ENCODE measurements around the gene ZNF423. TPM values are rescaled to one million over a fixed set of nuclear protein-coding genes. Genes with fewer than 3 reads are reported as not detected.

The ZNF423 gene
- polyA plus RNA-seq, 1 donor = 27.8 TPM

DNA sequence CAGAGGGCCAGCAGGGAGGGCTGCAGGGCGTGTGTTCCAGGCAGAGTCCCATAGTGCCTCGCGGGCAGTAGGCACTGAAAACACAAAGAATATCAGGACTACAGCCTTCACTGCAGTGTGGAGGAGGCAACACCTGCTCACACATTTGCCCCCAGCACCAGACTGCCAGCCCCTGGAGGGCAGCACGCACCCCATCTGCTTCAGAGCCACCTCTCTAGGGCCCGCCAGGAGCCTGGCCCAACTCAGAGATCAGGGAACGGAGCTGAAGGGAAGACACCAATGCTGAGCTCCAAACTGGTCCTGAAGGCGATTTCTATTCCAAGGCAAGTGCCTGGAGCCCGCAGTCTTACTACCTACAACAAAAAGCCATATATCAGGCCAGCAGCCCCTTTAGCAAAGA, 130.3 kb downstream of the ZNF423 start:
- DNase-seq = no peak

DNA sequence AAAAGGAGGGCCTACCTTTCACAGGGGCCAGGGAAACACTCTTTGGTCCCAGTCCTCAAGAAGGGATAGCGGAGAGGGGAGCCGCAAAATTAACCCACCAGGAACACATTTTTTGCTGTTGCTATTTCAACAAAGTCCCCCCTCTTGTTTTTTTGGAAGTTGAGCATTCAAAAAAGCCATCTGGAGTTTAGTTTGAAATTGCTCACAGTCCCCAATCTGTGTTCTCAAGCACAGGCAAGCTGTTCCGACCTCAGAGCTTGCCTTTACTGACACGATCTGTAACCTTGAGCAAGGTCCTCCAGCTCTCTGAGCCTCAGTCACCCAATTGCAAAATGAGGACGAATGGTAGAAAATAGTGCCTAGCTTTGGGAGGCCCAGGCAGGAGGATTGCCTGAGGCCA, 131.1 kb downstream of the ZNF423 start:
- DNase-seq = no peak

DNA sequence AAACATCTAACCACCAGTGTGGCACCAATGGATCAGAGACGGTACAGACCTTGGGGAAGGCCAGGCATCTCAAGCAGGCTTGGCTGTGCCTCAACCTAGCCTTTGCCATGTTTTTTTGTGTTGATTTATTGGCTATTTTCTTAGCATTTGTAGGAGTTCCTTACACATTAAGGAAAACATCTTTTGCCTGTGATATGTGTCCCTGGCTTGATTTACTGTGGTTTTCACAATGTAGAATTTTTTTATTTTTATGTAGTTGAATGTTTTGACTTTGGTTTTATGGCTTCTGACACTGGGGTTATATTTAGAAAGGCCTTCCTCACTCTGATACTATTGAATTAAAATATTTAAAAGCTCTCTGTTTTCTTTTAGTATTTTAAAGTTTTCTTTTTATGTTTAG, 132.6 kb downstream of the ZNF423 start:
- DNase-seq = no peak

DNA sequence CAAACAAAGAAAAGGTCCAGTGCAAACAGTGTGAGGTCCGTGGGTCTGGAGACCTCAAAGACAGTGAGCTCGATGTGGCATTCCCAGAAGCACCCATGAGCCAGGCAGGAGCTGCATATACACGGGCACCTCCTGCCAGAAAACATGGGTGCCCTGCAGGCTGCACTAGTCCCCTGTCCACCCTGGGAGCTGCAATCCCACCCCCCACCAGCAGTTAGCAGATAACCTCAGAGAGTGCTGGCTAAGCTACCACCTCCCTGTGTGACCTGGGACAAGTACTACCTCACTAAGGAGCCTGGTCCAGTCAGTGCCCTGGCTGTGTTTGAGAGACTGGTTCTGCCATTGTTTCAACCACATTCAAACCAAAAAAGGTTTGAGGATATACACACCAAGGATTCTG, 135.7 kb downstream of the ZNF423 start:
- no peak for DNase-seq

DNA sequence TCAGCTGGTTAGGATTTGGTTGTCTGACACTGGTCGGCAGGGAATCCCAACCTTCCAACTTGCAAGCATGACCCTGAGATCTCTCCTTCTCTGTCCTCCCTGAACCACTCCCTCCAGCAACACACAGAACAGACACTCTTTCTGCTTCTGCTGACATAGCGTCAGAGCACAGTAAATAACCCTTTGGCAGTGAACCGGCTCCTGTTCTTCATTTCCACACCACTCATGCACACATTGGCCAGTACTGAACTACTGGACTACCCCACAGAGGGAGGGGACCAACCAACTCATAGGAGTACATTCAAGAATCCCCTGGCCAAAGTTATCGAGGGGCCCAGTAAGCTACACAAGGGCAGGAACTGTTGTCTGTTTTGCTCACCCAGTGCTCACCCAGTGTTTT, 138.2 kb downstream of the ZNF423 start:
- no peak for DNase-seq

DNA sequence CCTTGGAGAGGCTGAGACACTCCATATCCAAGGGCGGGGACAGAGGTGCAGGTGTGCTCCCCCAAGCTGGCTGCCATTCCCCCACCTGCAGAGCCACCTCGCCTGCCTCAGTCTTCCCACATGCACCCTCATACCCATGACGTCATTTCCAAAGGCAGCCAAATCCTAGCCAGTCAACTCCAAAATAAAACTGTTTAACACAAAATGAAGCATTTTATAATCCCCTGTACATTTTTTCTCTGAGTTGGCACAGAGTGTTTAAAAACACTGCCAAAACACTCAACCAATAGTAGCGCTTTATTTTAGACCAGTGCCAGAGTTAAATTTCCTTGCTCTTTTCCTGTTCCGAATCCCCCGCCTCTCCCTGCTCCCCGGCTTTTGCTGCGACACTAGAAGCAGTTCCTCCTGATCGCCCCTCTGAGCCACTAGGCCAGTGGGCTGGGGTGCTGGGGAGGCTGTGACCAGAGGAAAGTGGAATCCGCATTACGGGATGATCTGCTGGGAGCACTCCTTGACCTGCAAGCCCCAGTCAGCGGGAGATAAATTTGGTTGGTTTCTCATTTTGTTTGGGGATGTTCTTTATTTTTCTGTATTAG, 139.5 kb downstream of the ZNF423 start:
- no peak for DNase-seq

DNA sequence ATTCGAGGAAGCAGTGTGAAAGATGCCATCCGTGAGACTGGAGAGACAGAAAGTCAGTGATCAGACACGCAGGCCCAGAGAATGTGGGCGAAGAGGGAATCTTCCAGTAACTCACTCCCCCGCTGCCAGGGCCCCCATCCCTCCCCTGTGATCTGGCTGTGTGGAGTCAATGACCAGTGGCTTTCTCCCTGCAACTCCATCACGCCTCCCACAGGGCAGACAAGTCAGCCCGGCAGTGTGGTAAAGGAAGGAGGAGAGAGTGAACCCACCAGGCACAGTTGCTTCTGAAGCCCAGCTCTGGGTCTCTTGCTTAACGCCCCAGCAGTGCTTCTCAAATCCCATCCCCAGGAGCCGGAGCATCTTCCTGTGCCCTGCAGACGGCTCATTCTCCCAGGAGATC, 142.1 kb downstream of the ZNF423 start:
- no peak for DNase-seq

DNA sequence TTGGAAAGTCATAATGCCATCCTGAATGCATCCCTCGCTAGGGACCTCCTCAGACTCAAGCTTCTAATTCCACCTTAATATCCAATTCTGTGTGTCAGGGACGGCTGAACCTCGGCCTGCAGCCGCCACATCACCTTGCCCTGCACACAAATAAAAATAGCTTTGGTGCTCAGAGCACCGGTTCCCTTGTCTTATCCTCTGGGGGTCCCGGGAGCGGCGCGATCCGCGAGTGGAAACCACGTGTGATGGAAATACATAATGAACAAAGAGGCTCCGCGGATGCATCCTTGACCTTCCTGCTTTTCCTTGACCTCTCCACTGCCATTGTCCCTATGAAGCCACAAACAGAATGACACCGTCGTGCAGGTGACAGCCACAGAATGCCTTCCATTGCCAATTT, 143.4 kb downstream of the ZNF423 start:
- no peak for DNase-seq

DNA sequence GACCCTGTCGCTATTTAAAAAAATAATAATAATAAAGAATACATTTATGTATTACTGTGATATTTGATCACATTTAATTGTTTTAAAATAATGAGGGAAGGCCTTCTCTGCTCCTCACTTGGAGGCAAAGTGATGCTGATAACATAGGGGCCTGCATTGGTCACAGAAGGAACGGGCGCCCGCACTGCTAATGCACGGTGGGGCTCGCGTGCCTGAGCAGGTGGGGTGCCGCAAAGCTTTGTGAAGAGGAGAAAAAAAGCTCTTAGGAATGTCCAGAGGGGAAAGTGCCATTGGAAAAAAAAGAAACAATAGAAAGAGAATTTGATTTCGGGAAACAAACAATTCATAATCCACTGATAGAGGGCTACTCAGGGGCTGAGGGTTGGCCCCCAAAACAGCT, 143.8 kb downstream of the ZNF423 start:
- DNase-seq = no peak

DNA sequence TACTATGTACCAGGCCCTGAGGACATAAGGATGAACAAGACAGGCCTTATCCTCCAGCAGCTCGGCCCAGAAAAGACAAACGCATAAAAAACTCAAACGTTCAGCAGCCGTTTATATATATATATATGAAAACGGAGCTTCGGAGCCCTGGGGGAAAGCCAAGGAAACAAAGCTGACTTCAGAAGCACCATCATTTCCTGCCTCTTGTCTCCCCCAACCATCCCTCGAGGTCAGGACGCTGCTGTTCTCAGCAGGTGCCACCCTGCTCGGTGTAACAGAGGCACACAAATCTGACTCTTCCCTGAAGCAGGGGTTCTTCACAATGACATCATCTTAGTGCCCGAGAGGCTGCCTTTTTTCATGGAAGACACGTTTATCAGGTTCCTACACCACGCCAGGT, 146.9 kb downstream of the ZNF423 start:
- no peak for DNase-seq

DNA sequence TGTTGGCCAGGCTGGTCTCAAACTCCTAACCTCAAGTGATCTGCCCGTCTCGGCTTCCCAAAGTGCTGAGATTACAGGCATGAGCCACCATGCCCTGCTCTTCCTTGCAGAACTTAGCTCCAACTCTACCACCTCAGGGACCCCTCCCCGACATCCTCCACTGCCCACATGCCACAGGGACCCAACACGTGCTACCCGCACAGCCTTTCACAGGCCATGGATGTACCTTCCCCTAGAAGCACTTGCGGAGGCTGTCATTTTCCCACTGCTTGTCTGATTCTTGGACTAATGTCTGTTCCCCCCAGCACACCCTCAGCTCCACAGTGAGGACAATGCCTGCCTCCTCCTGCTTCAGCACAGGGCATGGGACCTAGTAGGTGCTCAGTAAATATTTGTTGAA, 147.4 kb downstream of the ZNF423 start:
- no peak for DNase-seq

DNA sequence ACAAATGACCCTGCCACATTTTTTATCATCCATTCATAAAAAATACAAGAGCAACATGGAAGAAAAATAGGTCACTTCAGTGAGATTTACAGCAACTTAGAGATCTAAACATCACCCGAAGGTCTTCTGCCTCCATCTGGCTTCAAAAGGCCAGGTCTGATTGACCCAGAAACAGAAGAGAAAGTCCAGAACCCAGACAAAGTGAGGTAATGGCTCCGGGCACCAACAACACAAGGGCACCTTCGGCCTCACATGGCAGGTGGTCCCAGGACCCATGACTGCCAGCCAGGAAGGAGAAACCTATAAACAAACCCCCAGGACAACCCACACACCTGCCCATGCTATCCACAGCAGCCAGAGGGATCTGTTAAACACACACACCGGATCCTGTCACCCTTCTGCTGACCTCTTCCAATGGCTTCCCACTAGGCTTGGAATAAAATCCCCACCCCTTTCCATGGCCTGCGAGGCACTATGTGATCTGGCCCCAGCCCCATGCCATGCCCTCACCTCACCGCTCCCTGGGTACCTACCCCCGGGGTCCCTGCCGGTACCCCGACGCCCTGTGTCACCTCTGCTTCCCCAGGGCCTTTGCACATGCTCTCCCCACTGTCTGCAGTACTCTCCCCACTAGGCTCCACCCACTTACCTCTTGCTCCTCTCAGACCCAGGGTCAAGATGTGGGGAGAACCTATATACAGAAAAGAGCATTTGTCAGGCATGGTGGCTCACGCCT, 149.1 kb downstream of the ZNF423 start:
- DNase-seq = no peak

DNA sequence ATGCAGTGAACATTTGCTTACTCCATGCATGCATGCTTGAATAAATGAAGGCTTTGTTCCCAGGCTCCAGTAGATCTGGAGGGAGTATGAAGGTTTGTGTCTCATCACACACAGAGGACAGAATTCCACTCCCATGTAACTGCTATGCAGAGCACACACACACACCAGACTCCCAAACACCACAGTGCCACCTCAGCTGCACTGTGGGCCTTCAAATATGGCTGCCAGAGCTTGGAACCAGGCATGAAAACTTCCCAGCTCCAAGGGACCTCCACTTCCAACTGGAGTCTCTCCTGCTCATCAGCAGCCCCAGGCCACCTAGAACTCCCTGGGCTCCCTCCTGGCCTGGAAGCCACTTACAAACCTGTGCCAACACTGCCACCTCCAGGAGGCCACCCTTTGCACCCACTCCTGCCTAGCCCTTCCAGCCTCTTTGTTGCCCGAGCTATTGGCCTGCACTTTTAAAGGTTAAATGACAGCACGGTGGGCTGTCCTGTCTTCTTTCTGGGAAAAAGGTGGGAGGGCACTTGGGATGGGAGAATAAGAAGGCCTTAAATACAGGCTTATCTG, 151.2 kb downstream of the ZNF423 start:
- no peak for DNase-seq

DNA sequence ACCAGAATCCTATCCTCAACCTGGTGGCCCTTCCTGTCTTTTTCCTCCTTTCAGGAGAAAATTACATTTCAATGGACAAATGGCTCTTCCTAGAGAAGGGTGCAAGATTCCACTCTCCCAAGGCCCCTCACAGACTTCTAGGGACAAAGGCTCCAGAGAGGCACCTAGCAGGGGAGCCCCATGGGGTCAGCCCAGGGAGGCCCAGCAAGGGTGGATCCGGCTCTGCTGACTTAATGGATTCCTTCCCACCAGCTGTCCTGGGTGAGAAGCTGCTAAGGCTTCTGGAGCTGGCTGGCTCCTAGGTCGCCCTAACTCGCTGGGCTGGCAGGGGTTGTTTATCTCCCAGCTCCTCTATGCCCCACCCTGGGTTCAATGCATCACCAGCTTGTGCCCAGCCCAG, 152.4 kb downstream of the ZNF423 start:
- no peak for DNase-seq

DNA sequence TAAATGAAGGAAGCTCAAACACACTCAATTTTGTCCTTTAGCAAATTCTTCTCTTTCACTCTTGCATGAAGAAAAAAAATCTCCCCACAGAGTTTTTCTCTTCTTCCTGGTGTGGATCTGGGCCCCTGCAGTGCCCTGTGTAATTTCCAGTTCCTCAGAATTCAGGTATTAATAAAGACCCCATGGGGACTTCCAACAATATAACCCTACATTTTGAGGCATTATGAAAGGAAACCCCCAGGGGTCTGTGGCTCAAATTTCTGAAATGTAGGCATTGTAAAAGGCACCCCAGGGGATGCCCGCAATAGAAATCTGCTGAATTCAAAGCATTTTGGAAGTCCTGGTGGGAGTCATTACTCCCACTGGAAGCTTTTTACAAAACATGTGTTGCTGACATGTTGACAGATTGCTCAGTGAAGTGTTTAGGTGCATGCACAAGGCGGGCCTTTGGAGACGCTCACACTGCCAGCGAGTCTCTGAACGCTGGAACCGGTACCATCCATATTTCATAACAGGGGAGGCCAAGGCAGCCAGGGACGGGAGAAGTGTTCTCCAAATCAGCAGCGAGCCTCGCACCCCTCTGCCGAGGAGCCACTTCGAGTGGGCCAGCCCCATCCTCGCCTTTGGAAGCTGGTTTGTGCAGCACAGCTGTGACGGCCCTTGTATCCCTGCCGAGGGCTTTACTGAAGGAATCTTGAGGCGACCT, 154.0 kb downstream of the ZNF423 start:
- DNase-seq = no peak

DNA sequence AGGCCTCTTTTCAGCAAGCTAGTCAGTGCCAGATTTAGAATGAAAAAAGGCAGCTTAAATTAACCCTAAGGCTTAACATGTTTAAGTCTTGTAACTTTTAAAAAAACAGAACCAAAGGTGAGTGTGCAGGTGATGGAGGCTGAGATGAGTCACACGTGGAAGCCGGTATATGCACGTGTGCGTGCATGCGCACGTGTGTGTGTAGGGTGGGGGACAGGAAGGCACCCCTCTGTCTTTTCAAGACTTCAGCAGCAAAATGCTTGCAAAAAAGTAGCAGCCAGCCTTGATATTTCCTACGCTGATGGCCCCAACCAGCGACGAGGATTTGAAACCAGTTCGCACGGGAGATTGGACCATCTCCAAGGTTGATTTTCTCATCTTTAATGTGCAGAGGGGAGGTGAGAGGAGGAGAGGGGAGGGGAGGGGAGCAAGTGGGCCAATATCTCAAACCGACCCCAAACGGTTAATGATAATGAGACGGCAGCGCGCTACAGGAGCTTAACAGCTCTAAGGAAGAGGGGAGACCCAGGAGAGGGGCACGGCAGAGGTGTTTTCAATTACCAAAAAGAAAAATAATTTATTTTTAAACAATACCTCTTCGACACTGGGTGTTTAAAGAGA, 154.7 kb downstream of the ZNF423 start:
- no peak for DNase-seq

DNA sequence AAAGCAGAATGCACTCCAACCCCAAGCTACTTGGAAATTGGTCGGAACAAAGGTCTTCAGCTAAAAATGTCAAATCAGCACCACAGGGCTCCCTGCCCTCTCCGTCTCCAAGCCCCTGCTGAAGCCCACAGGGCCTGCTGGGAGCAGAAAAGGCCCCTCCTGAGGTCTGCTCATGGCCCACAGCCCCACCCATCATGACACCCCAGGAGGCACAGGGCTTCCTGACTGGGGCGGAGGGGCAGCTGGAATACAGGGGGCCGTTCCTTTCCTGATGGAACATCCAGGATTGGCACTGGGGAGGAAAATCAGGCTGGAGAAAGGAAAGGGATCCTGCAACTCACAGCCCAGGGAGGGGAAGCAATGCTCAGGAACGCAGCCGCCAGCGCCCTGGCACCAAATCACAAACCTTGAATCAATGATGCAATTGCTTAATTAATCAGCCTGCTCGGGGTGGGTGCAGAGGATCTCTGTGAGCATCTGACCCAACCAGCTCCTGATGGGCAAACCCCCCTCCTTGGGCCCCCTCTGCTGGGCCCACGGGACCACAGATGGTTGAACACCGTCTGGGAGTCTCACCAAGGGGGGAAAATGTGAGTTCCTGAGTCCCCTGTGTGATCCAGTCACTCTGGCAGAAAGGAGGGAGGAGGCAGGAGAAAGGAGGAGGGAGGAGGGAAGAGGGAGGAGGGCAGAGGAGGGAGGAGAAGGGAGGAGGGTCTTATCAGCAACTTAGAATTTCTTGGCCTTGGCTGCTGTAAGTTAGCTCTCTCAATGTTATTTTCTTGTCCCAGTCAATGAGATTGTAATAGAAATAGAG, 155.5 kb downstream of the ZNF423 start:
- no peak for DNase-seq

DNA sequence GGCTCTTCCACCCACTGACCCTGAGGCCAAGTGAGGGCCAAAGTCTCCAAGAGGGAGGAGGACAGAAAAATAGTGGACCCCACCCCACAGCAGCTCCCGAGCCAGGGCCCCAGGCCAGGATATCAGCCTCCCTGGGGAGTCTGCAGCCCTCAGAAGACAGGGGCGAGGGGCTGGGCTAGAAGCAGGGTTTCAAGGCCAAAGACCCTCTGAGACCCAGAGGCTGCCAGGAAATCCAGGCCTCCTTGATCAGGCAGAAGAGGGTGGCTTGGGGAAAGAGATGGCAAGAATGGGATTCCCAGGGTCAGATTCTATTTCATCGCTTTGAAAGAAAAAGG, 156.1 kb downstream of the ZNF423 start:
- DNase-seq = no peak

DNA sequence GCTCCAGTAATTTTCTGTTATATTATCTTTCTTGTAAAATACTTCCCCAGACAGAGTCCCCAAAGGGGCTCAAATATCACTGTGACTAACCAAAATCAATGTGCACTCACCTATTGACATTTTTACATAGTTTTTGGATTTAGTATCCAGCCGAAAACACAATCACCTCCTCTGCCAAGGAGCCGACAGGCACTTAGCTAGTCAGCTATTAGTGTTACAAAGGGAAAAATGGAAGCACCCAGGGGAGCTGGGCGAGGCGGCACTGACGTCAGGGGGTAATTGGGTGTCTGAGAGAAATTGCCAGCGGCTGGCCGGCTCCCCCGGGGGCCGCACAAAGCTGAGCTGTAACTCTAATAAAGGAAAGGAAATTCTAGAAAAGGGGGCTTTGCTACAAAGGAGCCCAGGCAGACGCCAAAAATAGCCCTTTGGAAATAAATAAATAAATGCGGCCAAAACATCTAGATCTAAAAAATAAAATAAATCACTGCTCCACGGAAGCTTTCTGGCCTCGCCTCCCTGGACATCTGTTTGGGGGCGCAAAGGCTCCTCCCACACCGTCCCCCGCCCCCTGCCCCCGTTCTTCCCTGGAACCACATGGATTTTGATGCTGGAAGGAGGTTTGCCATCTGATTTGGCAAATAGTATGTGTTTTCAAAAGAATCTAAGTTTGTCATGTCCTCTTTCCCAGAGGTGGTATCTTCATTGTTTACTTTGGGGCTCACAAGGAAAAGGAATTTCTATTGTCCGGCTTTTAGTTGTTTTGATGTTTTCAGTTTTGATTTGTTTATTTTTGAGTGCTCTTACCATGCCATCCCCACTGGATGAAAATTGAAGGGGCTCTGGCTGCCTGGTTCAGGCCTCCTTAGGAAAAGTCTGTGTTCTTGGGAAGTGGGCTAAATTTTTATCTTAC, 156.7 kb downstream of the ZNF423 start:
- no peak for DNase-seq

DNA sequence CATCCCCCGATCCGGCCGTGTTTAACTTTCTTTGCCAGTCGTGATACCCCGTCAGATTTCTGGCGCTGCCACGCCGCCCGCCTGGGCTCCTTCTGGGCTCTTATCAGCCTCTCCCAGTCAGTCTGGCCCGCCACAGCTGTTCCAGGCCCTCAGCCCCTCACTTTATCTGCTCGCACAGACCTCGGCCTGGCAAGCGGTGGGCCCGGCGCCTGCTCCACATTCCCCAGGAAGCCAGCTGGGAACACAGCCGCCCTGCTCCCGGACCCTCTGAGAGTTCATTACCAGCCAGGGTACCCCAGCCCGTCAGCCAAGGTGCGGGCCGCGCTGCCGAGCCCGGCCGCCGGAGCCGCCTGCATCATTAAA, 157.5 kb downstream of the ZNF423 start:
- no peak for DNase-seq
